GOT3 (cell line): ENCODE measurements around the gene TSHZ1.
"Not testable (repeated sequence)": the region's sequence is repeated elsewhere in the genome, so short reads cannot be mapped to it uniquely, and the experiment has no call there.

Experiments used
- DNase-seq: peaks from one replicate; lab custom pipeline; 2025; ENCODE audit warnings: mixed read lengths; lab: John Stamatoyannopoulos, UW

Gene TSHZ1

GRCh38 chr18:75179819-75180600, 30.6 kb upstream of the TSHZ1 start:
- DNase-seq, result no peak

- DNase-seq, result no peak
Measured at GRCh38 chr18:75183524-75183923, 27.1 kb upstream of the TSHZ1 start.

GRCh38 chr18:75183973-75184493, 26.6 kb upstream of the TSHZ1 start:
- DNase-seq, result no peak

- DNase-seq, result no peak
Measured at GRCh38 chr18:75185460-75185859, 25.1 kb upstream of the TSHZ1 start.

- DNase-seq, result not testable (repeated sequence)
Measured at GRCh38 chr18:75187702-75188101, 22.9 kb upstream of the TSHZ1 start.

- DNase-seq, result no peak
Measured at GRCh38 chr18:75189696-75190095, 20.9 kb upstream of the TSHZ1 start.

- DNase-seq, result no peak
Measured at GRCh38 chr18:75192899-75193298, 17.7 kb upstream of the TSHZ1 start.

- no peak for DNase-seq
Measured at GRCh38 chr18:75198036-75198435, 12.6 kb upstream of the TSHZ1 start.

- no peak for DNase-seq
Measured at GRCh38 chr18:75199327-75199726, 11.3 kb upstream of the TSHZ1 start.

- no peak for DNase-seq
Measured at GRCh38 chr18:75200071-75200470, 10.5 kb upstream of the TSHZ1 start.

- no peak for DNase-seq
Measured at GRCh38 chr18:75200605-75201280, 9.9 kb upstream of the TSHZ1 start.

GRCh38 chr18:75201282-75202270, 9.0 kb upstream of the TSHZ1 start:
- DNase-seq, result no peak

- DNase-seq, result no peak
Measured at GRCh38 chr18:75202696-75203365, 7.8 kb upstream of the TSHZ1 start.

- no peak for DNase-seq
Measured at GRCh38 chr18:75203416-75204268, 7.0 kb upstream of the TSHZ1 start.

- no peak for DNase-seq
Measured at GRCh38 chr18:75204269-75204731, 6.3 kb upstream of the TSHZ1 start.

GRCh38 chr18:75204732-75205513, 5.7 kb upstream of the TSHZ1 start:
- no peak for DNase-seq

- DNase-seq, result no peak
Measured at GRCh38 chr18:75205514-75206132, 5.0 kb upstream of the TSHZ1 start.

- no peak for DNase-seq
Measured at GRCh38 chr18:75206452-75207309, 3.9 kb upstream of the TSHZ1 start.
